Mesendoderm (in vitro differentiated cells): Measurements from ENCODE around the gene NECAP2.
A peak's percentile ranks its signal among the peaks of the same experiment; 100 is the strongest.
"Not testable (repeated sequence)": the region's sequence is repeated elsewhere in the genome, so short reads cannot be mapped to it uniquely, and the experiment has no call there.

ENCODE experiments used
- DNase-seq: peaks from one replicate; pipeline ENCODE4 v3.0.0; 2013
- H2AK5ac ChIP-seq: 2 replicates; pipeline ENCODE4 v1.6.1; 2013; ENCODE audit warnings: low read length, inconsistent platforms
- H2BK120ac ChIP-seq: 2 replicates; pipeline ENCODE4 v1.6.1; 2013; ENCODE audit warnings: low read depth, mild to moderate bottlenecking, low read length, moderate library complexity, mixed read lengths
- H2BK15ac ChIP-seq: replicated peaks from 2 replicates; pipeline ENCODE4 v1.6.1; 2013; ENCODE audit warnings: low read depth, mild to moderate bottlenecking, moderate library complexity
- H2BK5ac ChIP-seq: 2 replicates; pipeline ENCODE4 v1.6.1; 2013; ENCODE audit warnings: low read length, inconsistent platforms
- H3K18ac ChIP-seq: 2 replicates; pipeline ENCODE4 v1.6.1; 2013; ENCODE audit warnings: mild to moderate bottlenecking, low read length, mixed read lengths
- H3K23ac ChIP-seq: one replicate; pipeline ENCODE4 v1.6.1; 2013; ENCODE audit warnings: low read length
- H3K27ac ChIP-seq: 2 replicates; pipeline ENCODE4 v1.5.1; 2013; ENCODE audit warnings: low read depth, mild to moderate bottlenecking, inconsistent platforms, low read length, moderate library complexity
- H3K27me3 ChIP-seq: 2 replicates; pipeline ENCODE4 v1.6.1; 2013; ENCODE audit warnings: low read length, control low read depth, mild to moderate bottlenecking, inconsistent platforms; ENCODE audit not compliant: insufficient read depth, poor library complexity
- H3K36me3 ChIP-seq: 2 replicates; pipeline ENCODE4 v1.6.1; 2013; ENCODE audit warnings: low read length, inconsistent platforms; ENCODE audit not compliant: control insufficient read depth, insufficient read depth
- H3K4ac ChIP-seq: one replicate; pipeline ENCODE4 v1.6.1; 2013; ENCODE audit warnings: low read depth, mild to moderate bottlenecking, low read length, moderate library complexity
- H3K4me1 ChIP-seq: 2 replicates; pipeline ENCODE4 v1.6.1; 2013; ENCODE audit warnings: low read depth, low read length, inconsistent platforms; ENCODE audit not compliant: control insufficient read depth
- H3K4me2 ChIP-seq: 2 replicates; pipeline ENCODE4 v1.6.1; 2013; ENCODE audit warnings: low read length
- H3K4me3 ChIP-seq: 2 replicates; pipeline ENCODE4 v1.5.1; 2013; ENCODE audit warnings: mild to moderate bottlenecking, low read length
- H3K56ac ChIP-seq: one replicate; pipeline ENCODE4 v1.6.1; 2013; ENCODE audit warnings: low read length
- H3K79me1 ChIP-seq: 2 replicates; pipeline ENCODE4 v1.6.1; 2013; ENCODE audit warnings: low read length, inconsistent platforms
- H3K79me2 ChIP-seq: 2 replicates; pipeline ENCODE4 v1.6.1; 2013; ENCODE audit warnings: mild to moderate bottlenecking, low read length; ENCODE audit not compliant: control insufficient read depth, insufficient read depth
- H3K9ac ChIP-seq: 2 replicates; pipeline ENCODE4 v1.6.1; 2013; ENCODE audit warnings: low read length, inconsistent platforms
- H4K5ac ChIP-seq: one replicate; pipeline ENCODE4 v1.6.1; 2013; ENCODE audit warnings: low read length
- H4K8ac ChIP-seq: one replicate; pipeline ENCODE4 v1.6.1; 2013; ENCODE audit warnings: low read depth, mild to moderate bottlenecking, control low read depth, low read length, moderate library complexity
- WGBS: extraction: QIAGEN DNeasy Blood & Tissue Kit; methylation state at CpG from one replicate; pipeline ENCODE4 v1.1.7; 2013; ENCODE audit warnings: low lambda C conversion rate, missing lambda C conversion rate; ENCODE audit not compliant: insufficient coverage; ENCODE audit errors: extremely low coverage; 5-methylcytosine and 5-hydroxymethylcytosine counted together

NECAP2 gene

DNA sequence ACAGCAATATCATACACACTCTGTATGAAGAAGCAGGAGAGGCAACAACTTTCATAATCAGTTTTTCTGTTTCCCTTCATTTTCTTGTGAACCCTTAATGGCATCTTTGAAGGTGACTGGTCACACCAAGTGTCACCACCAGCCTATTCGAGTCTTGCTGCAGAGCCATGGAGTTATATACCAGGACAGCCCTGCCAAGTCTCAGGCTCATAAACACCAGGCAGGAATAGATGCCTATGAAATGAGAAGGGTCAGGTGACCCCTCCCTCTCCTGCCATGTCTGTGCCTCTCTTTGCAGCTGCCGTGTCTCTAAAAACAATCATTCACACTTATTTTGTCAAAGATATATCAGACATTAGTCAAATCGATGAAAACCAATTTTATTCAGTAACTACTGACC, 28.0 kb downstream of the NECAP2 start:
- Histone ChIP-seq H2BK120ac (no peak overlapping the region), H3K4me2 (no peak overlapping the region), H2AK5ac (no peak overlapping the region), H3K4me3 (no peak overlapping the region), H2BK15ac (no peak overlapping the region), H3K4ac (no peak overlapping the region), H3K23ac (no peak overlapping the region), H3K79me1 (no peaks in the 10 kb centered on the region), H3K9ac (no peak overlapping the region), H3K18ac (no peak overlapping the region), H4K8ac (no peak overlapping the region), H3K27ac (no peak overlapping the region), H3K27me3 (no peaks in the 10 kb centered on the region), H3K36me3 (no peaks in the 10 kb centered on the region), H3K79me2 (no peaks in the 10 kb centered on the region), H3K56ac (no peak overlapping the region), H2BK5ac (no peak overlapping the region), H4K5ac (no peak overlapping the region), H3K4me1 (no peaks in the 10 kb centered on the region)
- WGBS, result no CpG with 5 or more reads among the region's 3 CpGs
- DNase-seq, result no peak

- no CpG with 5 or more reads among the region's 28 CpGs for WGBS
- no peaks in the 10 kb centered on the region for H3K4me1 ChIP-seq
These were observed 33.8 kb downstream of the NECAP2 start for GRCh38 chr1:16474166-16474800.

DNA sequence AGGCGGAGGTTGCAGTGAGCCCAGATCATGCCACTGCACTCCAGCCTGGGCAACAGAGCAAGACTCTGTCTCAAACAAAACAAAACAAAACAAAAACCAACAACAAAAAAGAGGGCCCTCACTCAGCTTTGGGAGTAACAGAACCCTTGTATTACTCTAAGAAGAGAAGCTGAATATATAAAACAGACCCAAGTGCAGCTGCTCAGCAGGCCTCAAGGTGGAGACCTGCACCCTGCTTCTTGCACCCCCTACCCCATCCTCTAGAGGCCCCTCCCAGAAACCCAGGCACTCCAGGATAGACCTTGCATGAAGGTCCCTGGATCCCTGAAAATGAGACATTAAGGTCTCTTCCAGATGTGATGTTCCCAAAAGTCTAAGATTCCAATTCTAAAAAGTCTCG, 34.4 kb downstream of the NECAP2 start:
- H2BK120ac ChIP-seq, H3K56ac ChIP-seq, H3K4me3 ChIP-seq, H3K36me3 ChIP-seq, H3K9ac ChIP-seq, H3K4ac ChIP-seq, H2AK5ac ChIP-seq, H3K79me1 ChIP-seq, H3K18ac ChIP-seq, H3K4me1 ChIP-seq, H2BK15ac ChIP-seq, H3K27me3 ChIP-seq, H3K79me2 ChIP-seq, H3K27ac ChIP-seq, H4K5ac ChIP-seq, H2BK5ac ChIP-seq, H3K4me2 ChIP-seq, H3K23ac ChIP-seq, H4K8ac ChIP-seq: not testable (repeated sequence)
- peak; percentile 50 for DNase-seq
- no CpG with 5 or more reads among the region's 2 CpGs for WGBS

More at GRCh38 chr1:16474166-16474800, 33.8 kb downstream of the NECAP2 start:
- Histone ChIP-seq H3K79me1 (no peaks in the 10 kb centered on the region), H3K56ac (no peak overlapping the region), H3K18ac (no peak overlapping the region), H3K4ac (no peak overlapping the region), H4K8ac (no peak overlapping the region), H2BK5ac (no peak overlapping the region), H3K4me3 (no peak overlapping the region), H3K36me3 (no peaks in the 10 kb centered on the region), H3K27ac (no peak overlapping the region), H3K4me2 (no peak overlapping the region), H3K27me3 (no peaks in the 10 kb centered on the region), H2BK15ac (no peak overlapping the region), H3K79me2 (no peaks in the 10 kb centered on the region), H2BK120ac (no peak overlapping the region), H3K23ac (no peak overlapping the region), H4K5ac (no peak overlapping the region), H2AK5ac (no peak overlapping the region), H3K9ac (no peak overlapping the region)
- DNase-seq, result no peak

- WGBS, result no CpG with 5 or more reads among the region's 29 CpGs
- H3K36me3 ChIP-seq, H4K8ac ChIP-seq, H3K18ac ChIP-seq, H3K27ac ChIP-seq, H3K79me2 ChIP-seq, H3K4ac ChIP-seq, H3K79me1 ChIP-seq, H2BK5ac ChIP-seq, H3K4me3 ChIP-seq, H4K5ac ChIP-seq, H3K4me1 ChIP-seq, H3K4me2 ChIP-seq, H2BK120ac ChIP-seq, H2AK5ac ChIP-seq, H3K27me3 ChIP-seq, H3K9ac ChIP-seq, DNase-seq, H3K56ac ChIP-seq, H2BK15ac ChIP-seq, H3K23ac ChIP-seq: not testable (repeated sequence)
These were observed 35.5 kb downstream of the NECAP2 start for GRCh38 chr1:16475771-16476770.

DNA sequence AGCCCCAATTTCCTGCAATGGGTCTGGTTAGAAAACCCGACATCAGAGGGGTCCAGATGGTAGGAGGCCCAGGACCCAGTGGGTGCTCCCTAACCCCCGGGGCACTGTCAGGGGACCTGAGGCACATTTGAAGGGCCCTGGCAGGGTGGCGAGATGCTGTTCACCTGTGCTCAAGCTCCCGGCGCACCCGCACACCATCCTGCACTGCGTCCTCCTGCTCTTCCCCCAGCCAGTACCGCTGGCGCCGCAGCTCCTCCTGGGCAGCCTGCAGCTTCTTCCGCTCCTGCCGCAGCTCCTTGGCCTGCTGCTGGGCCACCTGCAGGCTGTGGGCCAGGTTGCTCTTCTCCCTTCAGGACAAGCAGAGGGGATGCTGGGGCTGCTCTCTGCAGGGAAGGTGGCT, 37.6 kb downstream of the NECAP2 start:
- H3K4ac ChIP-seq, result no peak overlapping the region
- H4K8ac ChIP-seq, result no peak overlapping the region
- no peak overlapping the region for H3K18ac ChIP-seq
- no peak overlapping the region for H2AK5ac ChIP-seq
- H3K27me3 ChIP-seq, result no peaks in the 10 kb centered on the region
- H3K4me2 ChIP-seq, result no peak overlapping the region
- H2BK5ac ChIP-seq, result no peak overlapping the region
- H3K79me2 ChIP-seq, result no peaks in the 10 kb centered on the region
- H3K36me3 ChIP-seq, result peaks cover 2% of the 10 kb centered on the region
- no peaks in the 10 kb centered on the region for H3K79me1 ChIP-seq
- H2BK15ac ChIP-seq, result no peak overlapping the region
- no peak overlapping the region for H3K56ac ChIP-seq
- no CpG with 5 or more reads among the region's 12 CpGs for WGBS
- no peak overlapping the region for H3K9ac ChIP-seq
- H3K4me1 ChIP-seq, result no peaks in the 10 kb centered on the region
- no peak overlapping the region for H4K5ac ChIP-seq
- no peak overlapping the region for H3K4me3 ChIP-seq
- H3K23ac ChIP-seq, result no peak overlapping the region
- no peak overlapping the region for H3K27ac ChIP-seq
- no peak for DNase-seq
- H2BK120ac ChIP-seq, result no peak overlapping the region
